Mucosa of descending colon (tissue), 3 donors: ENCODE measurements around the gene LRP5. TPM values are rescaled to one million over a fixed set of nuclear protein-coding genes. Genes with fewer than 3 reads are reported as not detected.
A peak's percentile ranks its signal among the peaks of the same experiment; 100 is the strongest.

ENCODE experiments used
- ATAC-seq: fragments of 200-7000 bp; cut with Tn5 transposase; one replicate; pipeline ENCODE4 v1.9.1; 2020; ENCODE audit warnings: mild to moderate bottlenecking, moderate library complexity
- DNase-seq, 3 donors: peaks; one replicate each; pipeline ENCODE4 v3.0.0-alpha.2; 2020
- H3K36me3 ChIP-seq: fragments of 200-600 bp; one replicate; pipeline ENCODE4 v1.8.0; 2021; ENCODE audit warnings: low read depth, mild to moderate bottlenecking
- H3K4me1 ChIP-seq: fragments of 200-600 bp; one replicate; pipeline ENCODE4 v1.8.0; 2021; ENCODE audit warnings: low read depth, mild to moderate bottlenecking
- H3K4me3 ChIP-seq: fragments of 200-600 bp; one replicate; pipeline ENCODE4 v1.8.0; 2021; ENCODE audit warnings: mild to moderate bottlenecking
- H3K9me3 ChIP-seq: fragments of 200-600 bp; one replicate; pipeline ENCODE4 v1.8.0; 2021; ENCODE audit warnings: mild to moderate bottlenecking
- intact Hi-C, 2 donors: fragments of 100-400 bp; cut with DNase I in 1 of 2; cut with micrococcal nuclease in 1 of 2; formaldehyde crosslinking; loops; one replicate each; pipeline versions ENCODE4 v1.11.0 to v1.11.1; 2022; cut with DNase I, micrococcal nuclease
- total RNA-seq, 3 donors: library from RNA; stranded (reverse); fragmentation: NEBNext Ultra II Directional in 2 of 3; extraction: Animal tissue kit (Norgen Biotek cat#: 25700) in 2 of 3; gene quantifications; one replicate each; pipeline versions ENCODE4 v1.2.1 to v1.2.4, GENCODE V29; 2021 to 2023
- TF ChIP-seq, protein P1 (sequence below): fragments of 200-600 bp; IDR thresholded peaks from one replicate; pipeline ENCODE4 v1.8.0; 2022; ENCODE audit warnings: antibody characterized with exemption, mild to moderate bottlenecking
- donor health status: DM: no; HTN: no; CAD: no; lungs with moderate emphysema.
- donor health status: DM: no; HTN: no; CAD: no.
- donor health status: DM: no; HTN: yes; CAD: no.

The LRP5 gene
- total RNA-seq, 3 donors from 2014 or later, result 83.7 to 113 (median 103) TPM

- Histone ChIP-seq H3K4me1 (peaks cover 21% of the 10 kb centered on the region), H3K36me3 (no peaks in the 10 kb centered on the region), H3K9me3 (no peaks in the 10 kb centered on the region), H3K4me3 (no peak overlapping the region)
- peak in 1 of 3 donors; percentile 28 for DNase-seq
- peak; percentile 68 for ATAC-seq
- intact Hi-C loops, result no loop called here
- TF ChIP-seq, protein P1, sequence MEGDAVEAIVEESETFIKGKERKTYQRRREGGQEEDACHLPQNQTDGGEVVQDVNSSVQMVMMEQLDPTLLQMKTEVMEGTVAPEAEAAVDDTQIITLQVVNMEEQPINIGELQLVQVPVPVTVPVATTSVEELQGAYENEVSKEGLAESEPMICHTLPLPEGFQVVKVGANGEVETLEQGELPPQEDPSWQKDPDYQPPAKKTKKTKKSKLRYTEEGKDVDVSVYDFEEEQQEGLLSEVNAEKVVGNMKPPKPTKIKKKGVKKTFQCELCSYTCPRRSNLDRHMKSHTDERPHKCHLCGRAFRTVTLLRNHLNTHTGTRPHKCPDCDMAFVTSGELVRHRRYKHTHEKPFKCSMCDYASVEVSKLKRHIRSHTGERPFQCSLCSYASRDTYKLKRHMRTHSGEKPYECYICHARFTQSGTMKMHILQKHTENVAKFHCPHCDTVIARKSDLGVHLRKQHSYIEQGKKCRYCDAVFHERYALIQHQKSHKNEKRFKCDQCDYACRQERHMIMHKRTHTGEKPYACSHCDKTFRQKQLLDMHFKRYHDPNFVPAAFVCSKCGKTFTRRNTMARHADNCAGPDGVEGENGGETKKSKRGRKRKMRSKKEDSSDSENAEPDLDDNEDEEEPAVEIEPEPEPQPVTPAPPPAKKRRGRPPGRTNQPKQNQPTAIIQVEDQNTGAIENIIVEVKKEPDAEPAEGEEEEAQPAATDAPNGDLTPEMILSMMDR, result no peak
These were observed 185.9 kb downstream of the LRP5 start for GRCh38 chr11:68498321-68498720.

Other genes with a start within 250 kb of the LRP5 start
- 10 to 100 TPM; 44.1 to 74.4 (median 58.5) TPM for gene CHKA, start 191.2 kb upstream of the LRP5 start, total RNA-seq
- gene KMT5B, start 99.3 kb upstream of the LRP5 start, total RNA-seq, result 10 to 100 TPM; 56.4 to 71.3 (median 65.1) TPM
- gene C11orf24, start 40.6 kb upstream of the LRP5 start, total RNA-seq, result 10 to 100 TPM; 51.8 to 83.2 (median 53.2) TPM
- 100 to 1,000 TPM; 107 to 141 (median 115) TPM for gene PPP6R3, start 148.2 kb downstream of the LRP5 start, total RNA-seq